K562 (cell line): ENCODE data around the gene MACF1. TPM values are rescaled to one million over a fixed set of nuclear protein-coding genes. Genes with fewer than 3 reads are reported as not detected.

Experiments
- ARHGAP35 ChIP-seq: fragments of 450-650 bp; IDR thresholded peaks from 2 replicates; pipeline ENCODE4 v1.6.1; 2018; ENCODE audit not compliant: partially characterized antibody
- CREB1 ChIP-seq, 2 experiments: sonication (generic) in 1 of 2; formaldehyde crosslinking in 1 of 2; IDR thresholded peaks; 2 replicates each; pipeline versions ENCODE4 v1.6.1 to v1.8.0; 2012 to 2022; ENCODE audit warnings: inconsistent platforms in 1 of 2, mild to moderate bottlenecking in 1 of 2, missing genetic modification reagents in 1 of 2, moderate library complexity in 1 of 2
- CTCF ChIP-seq, 3 experiments: IDR thresholded peaks in 2 of 3; conservative IDR thresholded peaks in 1 of 3; 2 replicates each; pipeline ENCODE4 v1.5.1; 2011 to 2012; ENCODE audit warnings: low read length in 3 of 3, mild to moderate bottlenecking in 3 of 3, control low read depth in 2 of 3, improper control_type of control experiment in 1 of 3, inconsistent platforms in 1 of 3, low read depth in 1 of 3, mixed read lengths in 1 of 3, moderate library complexity in 1 of 3; ENCODE audit not compliant: insufficient read depth in 2 of 3
- FOSL1 ChIP-seq: fragments of 200-800 bp; sonication (Bioruptor generic); conservative IDR thresholded peaks from 2 replicates; pipeline ENCODE4 v1.6.1; 2016; ENCODE audit warnings: missing genetic modification characterization, missing compliant biosample characterization
- RB1 ChIP-seq: fragments of 450-650 bp; IDR thresholded peaks from 2 replicates; pipeline ENCODE4 v1.6.1; 2017; ENCODE audit warnings: low read depth, mild to moderate bottlenecking
- RBBP5 ChIP-seq: fragments of 200-600 bp; sonication (generic); IDR thresholded peaks from 2 replicates; pipeline ENCODE4 v1.6.1; 2012; ENCODE audit warnings: borderline replicate concordance, mild to moderate bottlenecking, low read length, control low read depth, inconsistent platforms; ENCODE audit not compliant: insufficient read depth, poor library complexity, severe bottlenecking
- UBTF ChIP-seq, 2 experiments: IDR thresholded peaks; 2 replicates each; pipeline ENCODE4 v1.6.1; 2012; ENCODE audit warnings: improper control_type of control experiment in 2 of 2, low read depth in 2 of 2, low read length in 2 of 2, borderline replicate concordance in 1 of 2
- ZFX ChIP-seq: sonication (generic); formaldehyde crosslinking; IDR thresholded peaks from 2 replicates; pipeline ENCODE4 v1.8.0; 2022; ENCODE audit warnings: mild to moderate bottlenecking, missing genetic modification reagents, moderate library complexity
- polyA plus RNA-seq, 8 experiments: library from polyadenylated mRNA; depleted of rRNA in 4 of 8; stranded (reverse) in 5 of 8; unstranded in 3 of 8; fragments of >200 nt; fragmentation: Nextera tagmentation in 2 of 8; fragmentation: Illumina TruSeq in 1 of 8; extraction: Ambion mirVana in 2 of 8; extraction: Trizol in 1 of 8; gene quantifications; 2 replicates each; pipeline versions ENCODE4 v1.2.1 to v1.2.3, GENCODE V29; 2011 to 2014; ENCODE audit warnings: inconsistent platforms in 1 of 8, missing spikeins in 1 of 8
- total RNA-seq, 7 experiments: library from RNA; depleted of rRNA in 6 of 7; stranded (reverse); fragments of >200 nt in 6 of 7; fragmentation: Illumina TruSeq in 2 of 7; extraction: Trizol in 2 of 7; gene quantifications; 2 replicates each; pipeline versions ENCODE4 v1.2.1 to v1.2.3, GENCODE V29; 2011 to 2021; ENCODE audit warnings: low replicate concordance in 1 of 7

Gene MACF1
- total and polyA plus RNA-seq, 9 of the 15 experiments (the other 6 are each of a cell fraction or from before 2014, with no cell fraction given), result 13.2 to 232 (median 112) TPM

GRCh38 chr1:39407896-39408640, 203.6 kb downstream of the MACF1 start (continued):
- peak; percentile 72 to 84; a peak in 2 of 4 replicates for TF ChIP-seq UBTF (IDR thresholded peaks at IDR 0.05; ENCODE audit: borderline replicate concordance in 1 of 2, low read depth in 2 of 2, low read length in 2 of 2)
- TF ChIP-seq ARHGAP35, result peak; percentile 32
- peak; percentile 73; the same call in 1 of the 2 replicates for TF ChIP-seq RB1
- no peak for TF ChIP-seq CREB1 (IDR thresholded peaks at IDR 0.05)
- TF ChIP-seq CREB1 (CRISPR knock-in tag; IDR thresholded peaks at IDR 0.05), result no peak
- TF ChIP-seq CTCF (IDR thresholded peaks at IDR 0.05 in 2 of 3, conservative IDR thresholded peaks at IDR 0.05 in 1 of 3; ENCODE audit: insufficient read depth in 2 of 3, low read depth in 1 of 3, low read length in 3 of 3), result peak in 1 of 3 experiments; percentile 16; a peak in 1 of 6 replicates
- TF ChIP-seq FOSL1 (tag), result no peak
- TF ChIP-seq ZFX (CRISPR knock-in tag), result peak; percentile 85
- TF ChIP-seq RBBP5, result peak; percentile 2
- TF ChIP-seq, all 486 proteins: peak for 28
